ENCODE results near the gene RSPH9. TPM values are rescaled to one million over a fixed set of nuclear protein-coding genes. Genes with fewer than 3 reads are reported as not detected.
A peak's percentile ranks its signal among the peaks of the same experiment; 100 is the strongest.
"Not testable (repeated sequence)": the region's sequence is repeated elsewhere in the genome, so short reads cannot be mapped to it uniquely, and the experiment has no call there.

Gene RSPH9
- total and polyA plus RNA-seq, 7 donors = 0.11 to 0.59 (median 0.44) TPM; not detected in 3

DNA sequence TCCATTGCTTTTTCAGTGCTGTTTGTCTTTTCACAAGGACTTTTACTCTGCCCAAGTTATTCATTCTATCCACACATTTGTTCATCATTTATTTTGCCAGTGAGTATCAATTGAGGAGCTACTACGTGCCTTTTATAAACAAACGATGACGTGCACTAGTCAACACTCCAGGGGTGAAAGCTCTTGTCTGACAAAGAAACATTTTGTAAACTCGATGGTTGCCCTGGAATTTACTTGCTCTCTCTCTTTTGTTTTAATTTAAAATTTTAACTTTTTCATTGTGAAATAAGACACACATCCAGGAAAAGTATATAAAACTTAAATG, 51.1 kb downstream of the RSPH9 start:
- 58 to 80% (median 74%) methylated on average over 4 of the region's 4 CpGs for WGBS, 3 donors
- intact Hi-C loops (cut with DNase I) = no loop called here
- TF ChIP-seq, protein P1, sequence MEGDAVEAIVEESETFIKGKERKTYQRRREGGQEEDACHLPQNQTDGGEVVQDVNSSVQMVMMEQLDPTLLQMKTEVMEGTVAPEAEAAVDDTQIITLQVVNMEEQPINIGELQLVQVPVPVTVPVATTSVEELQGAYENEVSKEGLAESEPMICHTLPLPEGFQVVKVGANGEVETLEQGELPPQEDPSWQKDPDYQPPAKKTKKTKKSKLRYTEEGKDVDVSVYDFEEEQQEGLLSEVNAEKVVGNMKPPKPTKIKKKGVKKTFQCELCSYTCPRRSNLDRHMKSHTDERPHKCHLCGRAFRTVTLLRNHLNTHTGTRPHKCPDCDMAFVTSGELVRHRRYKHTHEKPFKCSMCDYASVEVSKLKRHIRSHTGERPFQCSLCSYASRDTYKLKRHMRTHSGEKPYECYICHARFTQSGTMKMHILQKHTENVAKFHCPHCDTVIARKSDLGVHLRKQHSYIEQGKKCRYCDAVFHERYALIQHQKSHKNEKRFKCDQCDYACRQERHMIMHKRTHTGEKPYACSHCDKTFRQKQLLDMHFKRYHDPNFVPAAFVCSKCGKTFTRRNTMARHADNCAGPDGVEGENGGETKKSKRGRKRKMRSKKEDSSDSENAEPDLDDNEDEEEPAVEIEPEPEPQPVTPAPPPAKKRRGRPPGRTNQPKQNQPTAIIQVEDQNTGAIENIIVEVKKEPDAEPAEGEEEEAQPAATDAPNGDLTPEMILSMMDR (IDR thresholded peaks at IDR 0.05) = no peak

DNA sequence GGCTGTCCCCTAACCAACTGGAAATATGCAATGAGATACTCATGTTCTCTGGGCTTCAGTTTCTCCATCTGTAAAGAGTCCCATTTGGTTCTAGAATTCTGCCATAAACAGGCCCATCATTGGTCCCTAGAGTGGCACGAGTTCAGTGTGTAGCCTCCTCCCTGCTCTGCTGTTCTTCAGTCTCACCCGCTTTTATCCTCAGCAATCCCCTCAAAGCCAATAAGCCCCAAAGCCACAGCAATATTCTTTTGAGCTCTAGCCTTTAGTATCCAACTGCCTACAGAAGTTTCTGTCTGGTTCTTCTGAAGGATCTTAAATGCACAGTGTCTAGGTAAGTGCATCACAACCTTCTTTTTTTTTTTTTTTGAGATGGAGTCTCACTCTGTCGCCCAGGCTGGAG, 52.6 kb downstream of the RSPH9 start:
- no peak for ATAC-seq
- H3K4me3 ChIP-seq = no peak overlapping the region
- WGBS, 3 donors = 90 to 95% (median 94%) methylated on average over 3 of the region's 3 CpGs
- intact Hi-C loops (cut with DNase I) = no loop called here
- H3K27me3 ChIP-seq (ENCODE audit: insufficient read depth in 3 of 3, low read length in 2 of 3) = no peaks in the 10 kb centered on the region
- H3K27ac ChIP-seq = no peak overlapping the region
- TF ChIP-seq, protein P1 (IDR thresholded peaks at IDR 0.05) = no peak
- H3K4me1 ChIP-seq = peaks cover 45% of the 10 kb centered on the region
- DNase-seq = no peak
- H3K36me3 ChIP-seq (ENCODE audit: insufficient read depth in 1 of 2, low read depth in 1 of 2) = no peaks in the 10 kb centered on the region
- H3K9me3 ChIP-seq = no peaks in the 10 kb centered on the region

More for the DNA sequence above, 51.1 kb downstream of the RSPH9 start:
- H3K36me3 ChIP-seq (ENCODE audit: insufficient read depth in 1 of 2, low read depth in 1 of 2) = no peaks in the 10 kb centered on the region
- H3K27ac ChIP-seq = peak overlapping the region; percentile 66
- H3K9me3 ChIP-seq = no peaks in the 10 kb centered on the region
- no peaks in the 10 kb centered on the region for H3K27me3 ChIP-seq (ENCODE audit: insufficient read depth in 3 of 3, low read length in 2 of 3)
- ATAC-seq = no peak
- no peak for DNase-seq
- H3K4me1 ChIP-seq = peaks cover 35% of the 10 kb centered on the region
- no peak overlapping the region for H3K4me3 ChIP-seq

DNA sequence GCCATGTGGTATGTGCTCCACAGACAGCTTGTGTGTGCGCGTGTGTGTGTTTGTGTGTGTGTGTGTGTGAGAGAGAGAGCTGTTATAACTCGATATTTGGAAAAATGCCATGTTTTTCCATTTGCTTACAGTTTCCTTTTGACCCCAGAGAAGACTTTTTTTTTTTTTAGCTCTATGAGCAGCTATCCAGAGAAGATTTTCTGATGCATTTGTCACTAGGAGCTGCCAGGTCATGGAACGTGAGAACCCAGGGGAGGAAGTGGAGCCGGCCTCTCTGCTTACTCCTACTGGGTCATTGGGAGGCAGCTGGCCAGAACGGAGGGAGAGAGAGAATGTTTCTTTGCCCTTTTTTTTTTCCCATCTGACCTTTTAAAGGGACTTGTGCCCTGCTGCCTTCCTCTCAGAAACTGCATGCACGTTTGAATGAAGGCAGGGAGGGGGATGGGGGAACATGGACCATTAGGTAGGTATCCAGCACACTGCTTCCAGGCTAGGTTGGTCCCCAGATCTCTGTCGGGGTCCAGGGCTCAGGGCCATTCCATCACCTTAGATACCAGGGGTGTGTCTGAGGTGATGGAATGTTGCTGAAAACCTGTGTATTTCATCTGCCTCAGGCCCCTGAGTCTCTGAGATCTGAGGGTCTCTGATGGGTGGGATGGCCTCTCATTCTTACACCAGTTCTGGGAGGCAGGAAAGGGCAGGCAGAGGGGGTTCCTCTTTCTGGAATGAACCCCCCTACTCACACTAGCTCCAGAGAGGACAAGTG, 53.9 kb downstream of the RSPH9 start:
- WGBS, 3 donors = 6 to 9% (median 9%) methylated on average over 8 of the region's 8 CpGs
- peaks cover 51% of the 10 kb centered on the region for H3K4me1 ChIP-seq
- peak; percentile 44 to 76 (median 62) for ATAC-seq
- H3K36me3 ChIP-seq (ENCODE audit: insufficient read depth in 1 of 2, low read depth in 1 of 2) = no peaks in the 10 kb centered on the region
- peak; percentile 76 to 92 for DNase-seq
- TF ChIP-seq, protein P1 (IDR thresholded peaks at IDR 0.05) = no peak
- H3K4me3 ChIP-seq = no peak overlapping the region
- no peaks in the 10 kb centered on the region for H3K9me3 ChIP-seq
- intact Hi-C loops (cut with DNase I) = no loop called here
- no peaks in the 10 kb centered on the region for H3K27me3 ChIP-seq (ENCODE audit: insufficient read depth in 3 of 3, low read length in 2 of 3)
- peak overlapping the region; percentile 65 for H3K27ac ChIP-seq

DNA sequence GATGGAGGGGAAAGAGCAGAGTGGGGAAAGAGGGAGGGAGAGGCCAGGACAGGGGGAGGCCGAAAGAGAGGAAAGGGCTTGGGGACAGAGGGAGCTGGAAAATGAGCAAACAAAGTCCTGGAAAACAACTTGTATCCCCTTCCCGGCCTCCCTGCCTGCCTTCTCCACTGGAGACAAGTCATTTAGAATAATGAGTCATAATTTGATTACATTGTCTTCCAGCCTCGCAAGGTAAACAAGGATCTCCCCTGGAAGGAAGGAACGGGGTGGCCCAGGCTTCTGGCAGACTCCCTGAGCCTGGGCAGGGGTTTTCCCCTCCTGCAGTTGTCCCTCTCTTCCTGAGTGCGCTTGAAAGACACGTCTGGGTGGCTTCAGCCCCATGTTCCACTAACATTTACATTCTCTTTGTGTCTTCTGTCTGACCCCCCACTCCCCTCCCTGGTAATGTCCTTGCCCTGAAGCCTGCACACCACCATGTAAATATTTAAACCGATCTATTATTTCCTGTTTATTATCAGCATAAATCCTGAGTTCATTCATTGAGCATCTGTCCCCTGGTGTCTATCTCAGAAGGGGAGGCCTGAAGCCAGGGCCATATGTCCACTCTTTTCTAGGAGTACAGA, 54.8 kb downstream of the RSPH9 start:
- 56 to 75% (median 63%) methylated on average over 7 of the region's 7 CpGs for WGBS, 3 donors
- Histone ChIP-seq H3K27me3 (ENCODE audit: insufficient read depth in 3 of 3, low read length in 2 of 3) (no peaks in the 10 kb centered on the region), H3K4me3 (no peak overlapping the region), H3K27ac (peak overlapping the region; percentile 65), H3K4me1 (peaks cover 51% of the 10 kb centered on the region), H3K36me3 (ENCODE audit: insufficient read depth in 1 of 2, low read depth in 1 of 2) (no peaks in the 10 kb centered on the region), H3K9me3 (no peaks in the 10 kb centered on the region)
- TF ChIP-seq, protein P1 (IDR thresholded peaks at IDR 0.05) = no peak
- ATAC-seq (no peak), DNase-seq (no peak)
- intact Hi-C loops (cut with DNase I) = loop anchor here in 1 of 2 donors (5.0 kb wide), 1 partner anchor 68 kb away; no protein-coding TSS in a partner anchor

DNA sequence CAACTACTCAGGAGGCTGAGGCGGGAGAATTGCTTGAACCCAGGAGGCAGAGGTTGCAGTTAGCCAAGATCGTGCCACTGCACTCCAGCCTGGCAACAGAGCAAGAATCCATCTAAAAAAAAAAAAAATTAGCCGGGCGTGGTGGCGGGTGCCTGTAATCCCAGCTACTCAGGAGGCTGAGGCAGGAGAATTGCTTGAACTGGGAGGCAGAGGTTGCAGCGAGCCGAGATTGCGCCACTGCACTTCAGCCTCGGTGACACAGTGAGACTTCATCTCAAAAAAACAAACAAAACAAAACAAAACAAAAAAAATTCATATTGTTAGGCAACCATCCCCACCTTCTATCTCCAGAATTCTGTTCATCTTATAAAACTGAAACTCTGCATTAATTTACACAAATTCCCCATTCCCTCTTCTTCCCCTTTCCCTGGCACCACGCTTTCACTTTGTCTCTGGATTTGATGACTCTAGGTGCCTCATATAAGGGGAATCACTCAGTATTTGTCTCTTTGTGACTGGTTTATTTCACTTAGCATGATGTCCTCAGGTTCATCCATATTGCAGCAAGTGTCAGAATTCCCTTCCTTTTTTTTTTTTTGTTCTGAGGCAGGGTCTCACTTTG, 56.2 kb downstream of the RSPH9 start:
- intact Hi-C loops (cut with DNase I) = loop anchor here in 1 of 2 donors (5.0 kb wide), 1 partner anchor 66 kb away; no protein-coding TSS in a partner anchor
- WGBS, 3 donors = 83 to 90% (median 84%) methylated on average over 10 of the region's 10 CpGs
- ATAC-seq; H3K4me3 ChIP-seq; H3K36me3 ChIP-seq (ENCODE audit: insufficient read depth in 1 of 2, low read depth in 1 of 2); DNase-seq; H3K27me3 ChIP-seq (ENCODE audit: insufficient read depth in 3 of 3, low read length in 2 of 3); H3K9me3 ChIP-seq: not testable (repeated sequence)
- peaks cover 45% of the 10 kb centered on the region for H3K4me1 ChIP-seq
- peak overlapping the region; percentile 77 for H3K27ac ChIP-seq

Data from psoas muscle (tissue), 8 donors.